Activated CD4-positive, CD25-positive, alpha-beta regulatory T cell treated with anti-CD3 and anti-CD28 coated beads, Interleukin-2, amount 50 U/mL, for 16 hours (primary cell): Measurements from ENCODE around the gene MYO18B.

Experiments
- DNase-seq: peaks from one replicate; pipeline ENCODE4 v3.0.0-alpha.2; 2020; ENCODE audit warnings: low read depth, low spot score

The MYO18B gene

DNA sequence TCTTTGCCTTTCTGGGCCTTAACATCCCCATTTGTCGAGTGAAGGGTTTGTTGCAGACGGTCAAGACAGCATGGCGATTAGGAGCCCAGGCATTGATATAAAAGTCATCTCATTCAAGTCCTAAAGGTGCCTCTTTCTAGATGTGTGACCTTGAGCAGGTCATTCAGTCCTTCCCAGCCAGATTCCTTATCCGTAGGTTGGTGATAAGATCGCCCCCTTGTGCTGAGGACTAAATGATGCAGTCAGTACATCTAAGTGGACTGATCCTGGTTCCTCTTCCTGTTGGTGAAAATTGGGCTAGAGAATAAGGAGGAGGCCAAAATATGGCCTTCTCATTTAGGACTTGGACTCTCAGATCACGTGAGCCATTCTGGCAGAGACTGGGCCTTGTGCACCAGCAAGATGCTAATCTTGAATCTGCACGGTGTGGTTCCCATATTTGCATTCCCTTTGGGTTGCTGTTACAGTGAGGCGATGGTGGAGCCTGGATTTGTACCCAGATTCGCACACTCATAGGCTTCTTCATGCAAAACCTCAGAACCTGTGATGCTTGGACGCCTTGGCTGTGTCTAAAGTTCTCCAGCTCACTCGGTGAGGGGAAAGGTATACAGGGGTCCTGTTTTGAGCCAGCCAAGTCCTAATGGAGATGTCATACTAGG, 156.8 kb downstream of the MYO18B start:
- DNase-seq = no peak

DNA sequence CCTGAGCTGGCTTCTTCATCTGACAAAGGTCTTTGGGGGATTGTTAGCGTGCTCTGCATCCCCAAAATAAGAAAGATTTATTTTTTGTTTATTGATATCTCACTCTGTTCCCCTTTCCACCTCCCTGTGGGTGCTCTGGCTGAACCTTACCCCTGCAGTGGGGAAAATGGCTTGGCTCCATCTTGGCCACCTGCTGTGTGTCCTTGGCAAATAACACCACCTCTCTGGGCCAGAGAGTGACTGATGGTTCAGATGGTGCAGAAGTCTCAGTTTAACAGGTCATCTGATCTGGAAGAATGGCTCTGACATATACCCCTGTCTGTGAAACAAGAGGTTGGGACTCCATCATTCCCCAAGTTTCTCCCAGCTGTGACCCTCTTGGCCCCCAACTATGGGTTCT, 157.6 kb downstream of the MYO18B start:
- DNase-seq = no peak

DNA sequence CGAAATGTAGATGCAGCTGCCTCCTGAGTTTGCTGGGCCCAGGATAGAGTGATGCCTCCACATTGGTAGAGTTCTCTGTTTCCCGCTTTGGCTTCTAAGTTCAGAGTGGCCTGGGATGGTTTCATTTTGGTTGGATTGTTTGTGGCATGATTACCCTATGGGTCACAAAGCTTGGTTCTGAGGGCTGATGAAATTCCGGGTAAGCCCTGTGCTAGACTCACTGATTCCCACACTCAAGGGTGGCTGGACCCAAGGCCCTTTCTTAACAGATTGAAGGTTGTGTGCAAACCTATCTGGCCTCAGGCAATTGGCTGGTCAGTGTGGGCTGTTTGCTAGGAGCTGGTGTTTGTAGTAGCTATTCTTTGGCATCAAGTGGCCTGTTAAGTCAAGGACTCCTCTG, 158.4 kb downstream of the MYO18B start:
- no peak for DNase-seq

DNA sequence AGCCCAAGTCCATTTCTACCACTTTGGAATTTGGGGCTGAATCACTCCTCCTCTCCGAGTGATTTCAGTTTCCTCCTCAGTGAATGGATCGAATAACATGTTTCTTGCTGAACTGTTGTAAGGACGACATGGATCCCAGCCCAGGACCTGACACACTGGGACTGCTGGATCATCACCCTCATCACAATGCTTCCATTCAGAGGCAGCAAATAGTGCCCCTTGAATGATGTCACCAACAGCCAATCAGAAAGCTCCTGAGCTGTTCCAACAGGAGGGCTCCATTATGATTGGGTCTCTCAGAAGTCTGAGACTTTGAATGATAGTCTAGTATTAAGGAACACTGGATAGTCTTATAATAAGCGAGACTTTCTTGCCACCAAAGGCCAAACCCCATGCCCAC, 158.9 kb downstream of the MYO18B start:
- DNase-seq = no peak

DNA sequence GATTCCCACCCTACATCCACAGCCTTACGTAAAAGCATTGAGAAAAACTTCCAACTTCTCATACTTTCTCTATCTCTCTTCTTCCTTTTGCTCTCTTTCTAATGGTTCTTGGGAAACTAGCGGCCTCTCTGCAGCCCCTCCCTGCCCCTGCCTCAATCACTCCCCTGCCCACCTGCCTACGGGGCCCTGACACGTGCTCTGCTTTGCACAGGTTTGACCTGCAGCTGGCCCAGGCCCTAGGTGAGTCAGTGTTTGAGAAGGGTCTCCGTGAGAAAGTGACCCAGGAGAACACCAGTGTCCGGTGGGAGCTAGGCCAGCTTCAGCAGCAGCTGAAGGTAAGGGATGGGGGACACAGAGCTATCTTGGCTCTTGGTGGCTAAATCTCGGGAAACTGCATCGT, 160.4 kb downstream of the MYO18B start:
- no peak for DNase-seq

DNA sequence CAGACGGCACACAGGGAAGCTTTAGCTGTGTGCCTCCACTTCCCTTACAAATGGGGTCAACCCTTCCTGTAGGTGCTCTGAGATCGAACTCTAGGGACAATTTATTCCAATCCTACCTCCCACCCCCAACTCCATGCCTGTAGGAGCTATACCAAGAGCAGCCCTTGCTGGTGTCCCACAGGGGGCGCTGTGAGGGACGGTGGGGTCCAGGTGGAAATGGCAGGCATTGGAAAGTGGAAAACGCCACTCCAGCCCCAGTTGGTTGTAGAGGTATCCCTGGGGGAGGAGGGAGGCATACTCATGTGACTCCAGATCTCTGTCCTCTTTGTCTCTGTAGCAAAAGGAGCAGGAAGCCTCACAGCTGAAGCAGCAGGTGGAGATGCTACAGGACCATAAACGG, 161.3 kb downstream of the MYO18B start:
- no peak for DNase-seq

DNA sequence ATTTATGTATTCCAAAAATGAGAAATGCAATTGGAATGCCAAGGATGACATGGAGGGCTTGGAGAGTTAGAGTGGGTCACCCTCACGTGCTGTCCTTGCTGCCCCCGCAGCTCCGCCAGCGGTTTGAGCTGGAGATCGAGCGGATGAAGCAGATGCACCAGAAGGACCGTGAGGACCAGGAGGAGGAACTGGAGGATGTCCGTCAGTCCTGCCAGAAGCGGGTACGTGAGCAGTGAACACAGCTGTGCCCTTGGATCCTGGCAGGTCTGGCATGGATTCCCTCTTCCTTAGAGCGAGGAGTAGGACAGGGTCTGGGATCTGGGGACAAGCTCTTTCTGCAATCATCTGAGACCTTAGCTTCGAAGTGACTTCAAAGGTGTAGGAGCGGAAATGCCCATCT, 166.2 kb downstream of the MYO18B start:
- no peak for DNase-seq

DNA sequence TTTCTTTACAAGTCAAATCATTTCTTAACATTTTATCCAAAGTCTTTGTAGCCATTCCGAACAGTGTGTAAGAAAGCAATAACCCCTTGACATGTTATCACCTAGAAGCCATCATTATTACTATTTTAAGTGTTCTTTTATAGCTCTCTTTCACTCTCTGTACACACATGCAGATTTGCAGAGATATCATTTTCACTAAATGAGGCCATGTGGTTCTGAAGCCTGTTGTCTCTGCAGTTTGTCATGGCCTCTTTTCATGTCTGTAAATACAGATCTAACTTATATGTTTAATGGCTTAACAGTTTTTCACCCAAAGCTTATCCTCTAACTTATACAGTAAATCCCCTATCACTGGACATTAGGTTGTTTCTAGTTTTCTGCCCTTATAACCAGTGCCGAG, 166.8 kb downstream of the MYO18B start:
- no peak for DNase-seq

DNA sequence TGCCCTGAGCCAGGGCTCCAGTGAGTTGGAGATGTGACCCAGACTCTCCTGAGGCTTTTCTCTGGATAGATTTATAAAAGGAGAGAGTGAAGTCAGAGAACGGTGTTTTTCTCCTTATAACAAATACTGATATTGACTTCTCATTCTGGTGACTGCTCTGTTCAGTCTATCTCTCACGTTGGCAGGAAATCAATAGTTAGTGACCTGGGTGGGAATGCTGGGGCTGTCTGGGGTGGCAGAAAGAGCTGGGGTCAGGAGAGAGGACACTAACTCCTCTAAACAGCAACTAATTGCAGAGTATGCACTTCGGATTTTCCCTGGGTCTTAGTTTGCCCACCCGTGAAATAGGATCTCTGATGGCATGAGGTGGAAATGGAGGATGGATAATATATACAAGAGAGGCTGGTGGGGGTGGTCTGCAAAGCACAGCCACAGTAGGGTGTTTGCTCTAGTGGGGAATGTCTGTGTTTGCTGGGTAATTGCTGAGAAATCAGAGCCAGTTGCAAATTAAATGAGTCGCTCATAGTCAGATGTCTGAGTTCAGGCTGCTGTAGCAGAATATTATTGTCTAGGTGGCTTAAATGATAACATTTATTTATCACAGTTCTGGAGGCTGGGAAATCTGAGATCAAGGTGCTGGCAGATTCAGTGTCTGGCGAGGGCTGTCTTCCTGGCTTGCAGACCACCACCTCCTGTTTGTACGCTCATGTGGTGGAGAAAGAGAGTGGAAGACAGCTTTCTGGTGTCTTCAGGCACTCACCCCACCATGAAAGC, 167.8 kb downstream of the MYO18B start:
- DNase-seq = no peak

DNA sequence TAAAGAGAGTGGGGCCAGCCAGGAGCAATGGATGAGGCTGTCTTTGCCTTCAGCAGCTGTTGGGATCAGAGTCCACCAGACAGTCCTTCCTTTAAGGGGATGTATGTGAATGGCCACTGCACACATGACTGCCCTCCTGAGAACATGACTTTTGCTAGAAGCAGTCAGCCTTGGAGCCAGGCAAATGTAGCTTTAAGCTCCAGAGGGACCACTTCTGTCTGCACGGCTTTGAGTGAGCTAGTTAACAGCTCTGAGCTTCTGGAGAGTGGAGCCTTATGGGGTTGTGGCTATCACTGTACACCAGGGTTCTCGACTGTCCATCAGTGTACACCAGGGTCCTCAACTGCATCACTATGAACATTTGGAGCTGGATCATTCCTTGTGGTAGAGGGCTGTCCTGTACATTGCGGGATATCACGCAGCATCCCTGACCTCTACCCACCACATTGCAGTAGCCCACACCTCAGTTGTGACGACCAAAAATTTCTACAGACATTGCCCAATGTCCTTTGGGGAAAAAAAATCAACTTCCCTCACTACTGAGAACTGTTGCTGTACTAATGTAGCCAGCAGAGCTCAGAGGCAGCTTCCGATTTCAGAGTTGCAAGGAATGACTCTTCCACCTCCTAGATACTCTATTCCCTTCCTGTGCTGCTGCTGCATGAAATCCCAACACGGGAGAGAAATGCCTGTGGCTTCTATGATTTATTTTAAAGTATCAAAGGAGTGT, 169.4 kb downstream of the MYO18B start:
- no peak for DNase-seq

DNA sequence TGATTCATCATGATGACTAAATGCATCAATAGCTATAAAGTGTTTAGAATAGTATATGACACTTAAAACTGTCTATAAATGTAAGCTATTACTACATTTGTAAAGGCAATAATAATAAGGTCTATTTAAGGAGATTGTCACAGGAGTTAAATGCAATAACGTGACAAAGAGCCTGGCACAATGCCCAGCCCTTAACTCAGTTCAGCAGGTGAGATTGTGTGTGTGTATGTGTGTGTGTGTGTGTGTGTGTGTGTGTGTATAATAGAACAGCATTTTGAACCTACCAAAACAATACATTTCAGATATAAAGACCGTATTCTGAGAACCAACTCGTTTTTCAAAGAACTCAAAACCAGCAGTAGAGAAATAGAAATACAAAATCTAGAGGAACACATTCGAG, 177.5 kb downstream of the MYO18B start:
- no peak for DNase-seq

DNA sequence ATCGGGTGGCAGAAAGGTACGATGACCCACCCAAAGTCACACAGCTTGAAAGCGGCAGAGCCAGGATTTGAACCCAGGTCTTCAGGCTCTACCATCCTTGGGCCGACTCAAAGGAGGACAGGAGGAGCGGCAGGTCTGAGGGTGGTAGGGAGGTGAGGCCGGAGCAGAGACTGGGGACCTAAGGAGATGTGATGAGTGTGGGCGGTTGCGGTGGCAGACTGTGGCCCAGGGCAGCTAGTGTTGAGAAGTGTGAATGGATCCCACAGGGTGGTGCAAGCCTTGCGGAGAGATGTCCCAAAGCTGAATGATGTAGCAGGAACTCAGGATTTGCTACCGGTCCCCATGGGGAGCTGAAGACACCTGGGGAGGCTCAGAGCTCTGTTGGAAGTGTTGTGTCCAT, 180.2 kb downstream of the MYO18B start:
- DNase-seq = no peak

DNA sequence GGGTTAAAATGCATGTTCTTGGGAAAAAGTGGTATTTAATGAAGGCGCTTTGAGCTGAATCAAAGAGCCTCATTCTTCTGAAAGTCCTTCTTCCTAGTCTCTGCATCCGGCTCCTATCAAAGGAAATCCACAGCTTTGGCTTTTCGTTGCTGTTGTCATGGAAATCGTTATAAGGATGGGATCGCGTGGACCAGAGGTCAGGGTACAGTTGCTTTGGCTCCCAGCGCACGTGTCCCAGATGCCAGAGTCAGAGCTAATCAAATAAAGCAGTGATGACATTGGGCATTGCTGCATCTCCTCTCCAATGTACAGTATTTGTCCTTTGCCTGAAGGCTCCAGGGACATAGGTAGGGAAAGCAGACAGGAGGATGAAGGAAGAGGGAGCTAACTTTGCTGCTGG, 181.9 kb downstream of the MYO18B start:
- DNase-seq = no peak

DNA sequence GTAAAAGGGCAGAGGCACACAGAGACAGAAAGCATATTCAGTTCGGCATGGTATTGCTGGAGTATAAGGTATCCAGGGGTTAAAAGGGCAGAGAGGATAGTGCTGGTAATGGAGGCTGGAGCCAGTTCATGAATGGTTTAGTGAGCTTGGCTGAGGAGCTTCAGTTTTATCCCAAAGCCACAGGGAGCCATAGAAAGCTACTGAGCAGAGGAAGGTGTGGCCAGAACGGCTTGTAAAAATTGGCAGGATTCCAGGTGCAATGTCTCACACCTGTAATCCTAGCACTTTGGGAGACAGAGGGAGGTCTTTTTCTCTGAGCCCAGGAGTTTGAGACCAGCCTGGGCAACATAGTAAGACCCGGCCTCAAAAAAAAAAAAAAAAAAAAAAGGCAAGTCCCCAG, 186.1 kb downstream of the MYO18B start:
- DNase-seq = no peak

DNA sequence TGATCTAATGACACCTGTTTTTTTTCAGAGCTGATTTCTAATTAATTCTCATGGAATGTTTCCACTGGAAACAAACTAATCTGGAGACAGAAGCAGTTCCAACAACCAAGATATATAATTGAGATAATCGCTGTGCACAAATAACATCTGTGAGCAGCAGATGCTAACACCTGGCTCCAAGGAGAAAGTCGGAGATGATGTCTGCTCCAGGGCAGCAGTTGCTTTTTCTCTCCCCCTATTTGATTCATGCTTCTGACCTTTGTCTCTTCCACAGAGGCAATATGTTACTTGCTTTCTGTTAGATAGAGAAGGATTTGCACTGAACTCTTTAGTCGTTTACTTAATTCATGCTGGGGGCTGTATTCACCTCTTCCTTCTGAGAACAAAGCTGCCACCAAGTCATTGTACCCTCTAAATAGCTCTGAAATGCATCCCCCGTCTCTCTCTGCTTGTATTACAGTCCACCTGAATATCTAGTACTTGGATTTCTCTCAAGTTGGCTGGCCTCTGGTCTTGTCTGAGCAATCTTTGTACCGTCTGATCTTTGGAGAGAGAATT, 187.4 kb downstream of the MYO18B start:
- no peak for DNase-seq

DNA sequence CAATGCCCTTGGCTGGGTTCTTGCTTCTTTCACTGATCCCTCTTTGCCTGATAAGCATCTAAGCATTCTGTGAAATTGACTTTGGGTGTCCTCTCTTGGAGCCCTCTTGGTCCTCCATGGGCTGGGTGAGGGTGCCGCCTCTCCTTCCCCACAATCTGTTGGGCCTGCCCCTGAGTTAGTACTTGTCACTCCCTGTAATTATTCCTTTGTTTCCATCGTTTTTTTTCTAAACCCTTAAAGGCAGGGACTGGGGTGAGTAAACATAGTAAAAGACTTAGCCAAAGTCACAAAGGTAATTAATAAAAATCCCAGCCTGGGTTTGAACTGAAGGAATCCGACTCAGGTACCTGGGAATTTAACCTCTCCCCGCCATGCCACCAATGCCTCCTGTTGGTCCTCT, 188.1 kb downstream of the MYO18B start:
- no peak for DNase-seq

DNA sequence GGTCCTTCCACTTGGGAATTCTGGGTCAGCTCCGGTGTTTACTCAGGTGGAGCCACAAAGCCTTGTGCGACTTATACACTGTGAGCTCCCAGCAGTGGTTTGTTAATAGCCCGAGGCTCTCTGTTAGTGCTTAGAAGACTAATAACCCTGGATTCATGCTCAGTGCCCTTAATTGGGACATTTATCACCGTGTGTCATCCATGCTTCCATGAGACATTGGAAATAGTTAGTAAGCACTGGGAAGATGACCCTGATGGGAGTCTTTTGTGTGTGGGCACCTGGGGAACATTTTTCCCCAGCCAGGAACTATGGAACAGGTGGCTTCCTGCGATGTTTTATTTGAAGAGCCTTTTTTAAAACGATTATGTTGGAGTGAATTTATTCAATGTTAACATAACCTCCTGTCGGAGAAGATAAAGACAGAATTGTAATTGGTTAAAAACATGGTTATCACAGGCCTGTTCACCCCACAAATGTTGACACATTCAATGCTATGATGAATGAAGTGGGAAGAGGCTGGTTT, 188.9 kb downstream of the MYO18B start:
- no peak for DNase-seq

DNA sequence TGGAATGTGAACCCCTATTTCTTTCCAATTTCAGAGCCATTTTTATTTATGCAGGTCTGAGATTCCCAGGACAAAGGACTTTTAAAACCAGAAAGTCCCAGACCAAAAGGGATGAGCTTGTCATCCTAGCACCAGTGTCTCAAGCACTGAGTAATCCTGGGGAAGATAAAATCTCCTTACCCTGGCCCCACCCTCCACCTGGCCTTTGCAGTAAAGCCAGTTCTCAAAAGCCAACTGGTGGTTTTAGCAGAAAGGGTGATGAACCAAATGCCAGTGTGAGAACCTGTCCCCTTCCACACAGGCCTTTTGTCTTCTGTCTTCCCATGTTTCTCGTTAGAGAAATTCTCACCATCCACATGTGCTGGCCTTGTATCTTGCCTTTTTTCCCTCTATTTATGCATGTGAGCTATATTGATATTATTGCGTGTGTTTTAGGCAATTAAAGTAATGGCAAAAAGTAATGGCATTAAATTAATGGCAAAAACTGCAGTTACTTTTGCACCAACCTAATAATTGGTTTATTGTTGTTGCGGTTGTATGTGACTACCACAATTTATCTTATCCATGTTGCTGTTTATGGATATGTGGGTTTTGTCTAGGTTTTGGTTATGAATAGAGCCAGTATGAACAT, 191.3 kb downstream of the MYO18B start:
- no peak for DNase-seq

DNA sequence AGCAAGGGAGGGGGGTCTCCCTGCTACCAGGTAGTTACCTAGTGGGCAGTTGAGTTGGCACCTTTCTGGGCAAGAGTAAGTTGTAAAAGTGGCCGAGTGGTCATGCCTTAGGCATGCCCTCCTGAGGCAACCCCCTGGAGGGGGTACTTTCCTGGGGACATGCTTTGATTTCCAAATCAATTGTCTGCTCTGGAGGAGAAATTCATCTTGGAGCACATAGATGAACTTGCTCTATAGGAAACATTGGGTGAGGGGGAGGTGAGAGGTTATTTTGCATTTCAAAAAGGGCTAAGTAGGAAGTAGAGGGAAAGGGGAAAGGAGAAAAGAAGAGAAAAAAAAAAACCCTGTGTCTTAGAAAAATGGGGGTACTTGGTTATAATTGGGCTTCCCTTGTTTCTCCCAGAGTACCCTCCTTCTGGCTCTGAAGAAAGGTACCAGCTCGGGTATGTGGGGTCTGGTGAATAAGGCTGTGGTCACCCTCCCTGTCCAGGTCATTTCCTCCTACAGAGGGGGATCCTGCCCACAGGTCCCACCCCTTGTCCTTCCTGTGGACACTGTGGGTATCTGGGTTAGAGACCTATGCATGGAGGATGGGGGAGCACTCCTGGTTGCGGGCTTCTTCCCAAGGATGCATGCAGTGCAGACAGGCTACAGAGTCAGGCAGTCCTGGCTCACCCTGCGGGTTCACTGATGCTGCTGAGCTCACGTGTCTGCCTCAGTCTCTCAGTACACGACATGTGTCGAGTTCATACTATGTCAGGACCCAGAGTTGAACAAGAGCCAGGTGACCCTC, 193.5 kb downstream of the MYO18B start:
- no peak for DNase-seq

DNA sequence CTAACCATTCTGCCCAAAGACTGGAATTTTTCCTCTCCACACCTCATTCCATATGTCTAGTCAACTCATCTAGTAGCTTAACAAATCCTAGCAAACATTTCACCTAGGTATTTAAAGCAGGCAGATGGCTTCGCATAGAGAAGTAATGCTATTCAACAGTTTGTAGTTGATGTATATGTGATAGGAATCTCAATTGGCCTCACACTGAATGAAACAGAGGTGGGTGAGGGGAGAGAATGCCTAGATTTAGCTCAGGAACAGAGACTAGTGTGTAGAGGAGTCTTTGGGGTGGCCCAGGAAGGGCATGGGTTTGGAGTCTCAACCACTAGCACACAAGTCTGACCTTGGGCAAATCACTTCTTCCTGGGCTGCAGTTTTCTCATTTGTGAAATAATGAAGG, 196.2 kb downstream of the MYO18B start:
- no peak for DNase-seq

DNA sequence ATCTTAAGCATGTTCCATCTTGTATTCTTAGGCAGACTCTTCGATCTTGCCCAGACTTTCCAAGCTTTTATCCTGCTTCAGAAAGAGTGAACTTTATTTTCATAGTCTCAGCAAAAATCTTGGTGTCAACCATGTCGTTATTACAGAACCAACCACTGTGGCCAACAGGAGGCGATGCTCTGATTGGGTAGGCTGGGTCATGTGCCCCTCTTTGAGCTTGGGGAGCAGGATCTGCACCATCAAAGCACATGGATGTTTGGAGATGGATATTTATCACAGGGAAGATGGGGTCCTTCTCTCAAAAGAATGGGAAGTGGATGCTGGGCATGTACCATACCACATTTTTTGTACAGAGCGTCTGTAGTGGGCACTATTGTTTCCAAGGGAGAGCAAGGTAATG, 197.4 kb downstream of the MYO18B start:
- DNase-seq = no peak
